ENCODE results near the gene SLC14A1. TPM values are rescaled to one million over a fixed set of nuclear protein-coding genes. Genes with fewer than 3 reads are reported as not detected.

SLC14A1 gene
- total and polyA plus RNA-seq, 9 donors, result 0.20 to 3.3 (median 0.43) TPM; not detected in 1

DNA sequence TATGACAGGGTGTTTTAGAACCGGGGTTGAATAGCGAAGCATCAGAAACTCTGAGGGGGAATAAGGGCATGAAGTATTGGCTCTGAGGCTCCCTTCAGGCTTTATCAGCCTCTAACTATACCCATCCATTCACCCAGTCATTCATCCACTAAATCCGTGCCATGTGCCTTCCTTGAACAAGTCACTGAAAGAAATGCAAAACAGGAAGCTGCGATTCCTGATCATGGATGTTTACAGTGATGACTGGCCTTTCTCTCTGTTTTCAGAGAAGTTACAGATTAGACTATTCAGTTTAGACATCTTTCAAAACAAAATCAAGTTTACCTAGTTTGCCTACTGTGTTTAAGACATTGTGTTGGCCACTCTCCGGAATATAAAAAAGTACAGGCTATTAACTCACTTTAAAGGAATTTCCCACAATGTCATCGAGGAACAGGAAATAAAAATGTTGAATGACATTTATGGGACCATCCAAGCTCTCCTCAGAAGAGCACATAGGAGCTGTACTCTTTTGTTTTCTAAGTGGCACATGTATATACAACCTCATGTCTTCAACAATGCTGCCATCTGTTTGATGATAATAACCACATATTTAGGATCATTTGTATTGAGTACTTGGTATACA is 43.8 kb upstream of the SLC14A1 start:
- Histone ChIP-seq H3K36me3 (no peaks in the 10 kb centered on the region), H3K4me3 (no peak overlapping the region), H3K27me3 (no peaks in the 10 kb centered on the region), H3K27ac (no peak overlapping the region), H3K4me1 (ENCODE audit: insufficient read depth) (no peaks in the 10 kb centered on the region), H3K9me3 (no peaks in the 10 kb centered on the region)
- no peak for DNase-seq
- 77 to 80% (median 79%) methylated on average over 6 of the region's 6 CpGs for WGBS, 3 donors
- intact Hi-C loops (cut with DNase I), result loop anchor here in 2 of 4 donors (10.0 kb wide), 2 partner anchors 205 to 215 kb away; no protein-coding TSS in a partner anchor
- TF ChIP-seq, protein P1, sequence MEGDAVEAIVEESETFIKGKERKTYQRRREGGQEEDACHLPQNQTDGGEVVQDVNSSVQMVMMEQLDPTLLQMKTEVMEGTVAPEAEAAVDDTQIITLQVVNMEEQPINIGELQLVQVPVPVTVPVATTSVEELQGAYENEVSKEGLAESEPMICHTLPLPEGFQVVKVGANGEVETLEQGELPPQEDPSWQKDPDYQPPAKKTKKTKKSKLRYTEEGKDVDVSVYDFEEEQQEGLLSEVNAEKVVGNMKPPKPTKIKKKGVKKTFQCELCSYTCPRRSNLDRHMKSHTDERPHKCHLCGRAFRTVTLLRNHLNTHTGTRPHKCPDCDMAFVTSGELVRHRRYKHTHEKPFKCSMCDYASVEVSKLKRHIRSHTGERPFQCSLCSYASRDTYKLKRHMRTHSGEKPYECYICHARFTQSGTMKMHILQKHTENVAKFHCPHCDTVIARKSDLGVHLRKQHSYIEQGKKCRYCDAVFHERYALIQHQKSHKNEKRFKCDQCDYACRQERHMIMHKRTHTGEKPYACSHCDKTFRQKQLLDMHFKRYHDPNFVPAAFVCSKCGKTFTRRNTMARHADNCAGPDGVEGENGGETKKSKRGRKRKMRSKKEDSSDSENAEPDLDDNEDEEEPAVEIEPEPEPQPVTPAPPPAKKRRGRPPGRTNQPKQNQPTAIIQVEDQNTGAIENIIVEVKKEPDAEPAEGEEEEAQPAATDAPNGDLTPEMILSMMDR (IDR thresholded peaks at IDR 0.05), result no peak
- TF ChIP-seq EP300 (IDR thresholded peaks at IDR 0.05) (no peak), POLR2A (IDR thresholded peaks at IDR 0.05) (no peak)

DNA sequence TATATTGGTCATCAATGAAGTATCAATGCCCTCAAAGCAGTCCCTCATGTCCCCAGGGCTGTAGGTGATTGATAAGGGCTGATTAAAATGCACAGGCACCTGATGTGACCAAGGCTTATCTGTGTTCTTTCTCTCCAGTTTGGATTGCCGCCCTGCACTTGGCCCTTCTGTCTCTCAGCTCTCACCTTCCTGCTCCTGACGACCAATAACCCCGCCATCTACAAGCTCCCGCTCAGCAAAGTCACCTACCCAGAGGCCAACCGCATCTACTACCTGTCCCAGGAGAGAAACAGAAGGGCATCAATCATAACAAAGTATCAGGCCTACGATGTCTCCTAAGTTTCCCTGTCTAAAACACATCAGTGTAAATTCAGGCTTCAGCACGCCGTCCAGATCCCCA is 41.8 kb upstream of the SLC14A1 start:
- WGBS, 3 donors, result 83 to 91% (median 84%) methylated on average over 8 of the region's 8 CpGs
- no peaks in the 10 kb centered on the region for H3K4me1 ChIP-seq (ENCODE audit: insufficient read depth)
- intact Hi-C loops (cut with DNase I), result loop anchor here in 2 of 4 donors (10.0 kb wide), 2 partner anchors 203 to 213 kb away; no protein-coding TSS in a partner anchor
- H3K4me3 ChIP-seq, result no peak overlapping the region
- TF ChIP-seq POLR2A (IDR thresholded peaks at IDR 0.05), result no peak
- TF ChIP-seq, protein P1 (IDR thresholded peaks at IDR 0.05), result no peak
- no peak for TF ChIP-seq EP300 (IDR thresholded peaks at IDR 0.05)
- H3K36me3 ChIP-seq, result no peaks in the 10 kb centered on the region
- no peaks in the 10 kb centered on the region for H3K9me3 ChIP-seq
- DNase-seq, result no peak
- no peak overlapping the region for H3K27ac ChIP-seq
- no peaks in the 10 kb centered on the region for H3K27me3 ChIP-seq

DNA sequence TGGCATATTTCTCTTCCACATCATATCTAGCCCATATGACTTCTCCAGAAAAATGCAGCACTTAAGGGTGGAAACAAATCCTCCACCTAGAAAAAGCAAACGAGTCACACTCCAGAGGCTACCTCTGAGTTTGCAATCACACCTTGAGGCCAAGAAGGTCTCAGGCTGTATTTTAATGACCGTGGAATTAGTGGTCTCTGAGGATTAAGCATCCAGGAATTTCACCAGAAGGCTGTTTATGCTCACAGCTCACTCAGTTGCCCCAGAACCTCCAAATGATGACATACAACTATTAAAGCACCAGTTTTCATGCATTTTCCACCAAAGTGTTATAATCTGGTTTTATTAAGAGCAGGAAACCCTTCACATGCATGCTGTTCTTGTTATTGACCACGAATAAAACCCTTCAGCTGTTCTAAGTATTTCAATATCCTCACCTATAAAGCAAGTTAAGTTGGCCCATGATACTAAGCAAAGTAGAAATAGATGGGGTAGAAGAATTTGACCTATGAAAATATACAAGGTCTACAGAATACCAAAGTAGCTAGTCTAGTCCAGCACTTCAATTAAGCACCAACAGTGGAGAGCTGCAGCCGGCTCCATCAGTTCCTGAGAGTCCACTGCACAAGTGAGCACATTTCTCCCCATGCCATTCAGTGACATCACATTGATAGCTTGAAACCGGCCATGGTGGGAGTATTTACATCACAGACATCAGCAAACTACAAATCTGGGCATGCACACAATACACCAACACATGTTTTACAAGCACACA is 39.5 kb upstream of the SLC14A1 start:
- no peaks in the 10 kb centered on the region for H3K36me3 ChIP-seq
- H3K4me1 ChIP-seq (ENCODE audit: insufficient read depth), result no peaks in the 10 kb centered on the region
- no peak overlapping the region for H3K27ac ChIP-seq
- DNase-seq, result no peak
- intact Hi-C loops (cut with DNase I), result loop anchor here in 2 of 4 donors (10.0 kb wide), 2 partner anchors 200 to 210 kb away; no protein-coding TSS in a partner anchor
- no peaks in the 10 kb centered on the region for H3K9me3 ChIP-seq
- H3K27me3 ChIP-seq, result no peaks in the 10 kb centered on the region
- WGBS, 3 donors, result 65 to 72% (median 67%) methylated on average over 5 of the region's 5 CpGs
- H3K4me3 ChIP-seq, result no peak overlapping the region
- no peak for TF ChIP-seq EP300 (IDR thresholded peaks at IDR 0.05)

DNA sequence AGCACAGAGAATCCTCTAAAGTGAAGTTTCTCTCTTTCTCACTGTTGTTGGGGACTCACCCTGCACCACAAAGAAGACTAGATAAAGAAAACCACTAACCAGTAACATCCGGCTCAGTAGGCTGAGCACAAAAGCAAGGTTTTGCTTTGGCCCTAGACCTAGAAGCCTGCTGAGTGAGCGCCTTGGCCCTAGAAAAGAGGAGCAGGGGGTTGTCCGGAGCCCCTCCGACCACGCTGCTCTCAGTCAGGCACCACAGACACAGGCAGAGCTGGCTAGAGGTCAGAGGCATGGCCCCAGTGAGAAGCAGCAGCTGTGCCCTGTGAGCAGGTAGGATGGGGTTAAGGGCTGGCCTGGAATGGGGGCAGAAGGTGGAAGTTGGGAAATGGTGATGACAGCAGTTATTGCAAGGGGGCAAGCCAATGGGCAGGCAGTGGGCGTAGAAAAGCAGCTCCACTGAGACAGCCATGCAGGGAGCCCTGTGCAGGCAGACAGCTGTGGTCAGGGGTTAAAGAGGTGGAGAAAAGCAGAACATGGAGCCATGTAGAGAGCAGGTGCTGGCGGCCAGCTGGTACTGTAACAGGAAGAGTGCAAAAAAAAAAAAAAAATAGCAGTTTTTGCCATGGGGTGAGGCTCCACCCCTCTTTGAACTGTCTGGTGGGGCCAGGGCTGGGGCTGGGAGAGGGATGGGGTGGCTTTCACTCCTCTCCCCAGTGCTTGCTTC is 36.9 kb upstream of the SLC14A1 start:
- 62 to 71% (median 67%) methylated on average over 7 of the region's 7 CpGs for WGBS, 3 donors
- no peak overlapping the region for H3K27ac ChIP-seq

DNA sequence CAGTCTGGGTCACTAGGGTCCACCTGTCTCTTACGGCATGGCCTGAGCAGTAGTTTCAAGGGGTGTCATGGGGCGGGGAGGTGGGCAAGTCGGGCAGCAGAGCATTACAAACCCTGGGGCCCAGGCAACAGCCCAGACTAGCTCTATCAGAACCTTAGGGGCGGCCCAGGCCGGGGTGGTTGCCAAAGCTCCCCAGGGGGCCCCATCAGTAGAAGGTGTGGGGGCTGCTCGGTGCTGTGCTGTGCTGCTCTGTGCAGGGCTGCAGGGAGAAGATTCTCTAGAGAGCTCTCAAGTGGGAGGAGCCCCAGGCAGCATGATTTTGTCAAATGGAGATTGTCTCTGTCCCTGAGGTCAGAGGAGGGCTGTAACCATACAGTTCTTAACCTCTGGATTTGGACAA is 36.4 kb upstream of the SLC14A1 start:
- TF ChIP-seq POLR2A (IDR thresholded peaks at IDR 0.05), result no peak
- TF ChIP-seq EP300 (IDR thresholded peaks at IDR 0.05), result no peak
- TF ChIP-seq, protein P1 (IDR thresholded peaks at IDR 0.05), result no peak
- Histone ChIP-seq H3K4me3 (no peak overlapping the region), H3K27me3 (no peaks in the 10 kb centered on the region), H3K9me3 (no peaks in the 10 kb centered on the region), H3K27ac (no peak overlapping the region), H3K36me3 (no peaks in the 10 kb centered on the region), H3K4me1 (ENCODE audit: insufficient read depth) (no peaks in the 10 kb centered on the region)
- intact Hi-C loops (cut with DNase I), result loop anchor here in 2 of 4 donors (10.0 kb wide), 2 partner anchors 197 to 207 kb away; no protein-coding TSS in a partner anchor
- DNase-seq, result no peak
- 41 to 52% (median 47%) methylated on average over 6 of the region's 6 CpGs for WGBS, 3 donors

More for the DNA sequence above, 36.9 kb upstream of the SLC14A1 start:
- H3K4me1 ChIP-seq (ENCODE audit: insufficient read depth), result no peaks in the 10 kb centered on the region
- no peaks in the 10 kb centered on the region for H3K9me3 ChIP-seq
- no peaks in the 10 kb centered on the region for H3K27me3 ChIP-seq
- H3K4me3 ChIP-seq, result no peak overlapping the region
- intact Hi-C loops (cut with DNase I), result loop anchor here in 2 of 4 donors (10.0 kb wide), 2 partner anchors 198 to 208 kb away; no protein-coding TSS in a partner anchor
- TF ChIP-seq POLR2A (IDR thresholded peaks at IDR 0.05) (no peak), EP300 (IDR thresholded peaks at IDR 0.05) (no peak)
- DNase-seq, result no peak
- no peaks in the 10 kb centered on the region for H3K36me3 ChIP-seq

Measured in ovary (tissue), 9 donors.